Common myeloid progenitor, CD34-positive (primary cell): ENCODE data around the gene HOOK2.

Experiments
- CTCF ChIA-PET: fragments of 350-600 bp; sonication (Branson Sonifier 250); formaldehyde crosslinking; loops from one replicate; lab custom pipeline; 2021; ENCODE audit warnings: antibody characterized with exemption; lab: Charles Lee
- POLR2A ChIA-PET: fragments of 350-600 bp; sonication (Branson Sonifier 250); formaldehyde crosslinking; loops from one replicate; lab custom pipeline; 2021; ENCODE audit warnings: antibody characterized with exemption; lab: Charles Lee
- DNase-seq, 3 donors: peaks; one replicate each; pipeline versions ENCODE4 v3.0.0 to v3.0.0-alpha.2; 2013
- H3K27ac ChIP-seq, 2 experiments: 1 replicate in 1 of 2; 2 replicates in 1 of 2; pipeline ENCODE4 v1.7.0; 2013; ENCODE audit warnings: inconsistent platforms in 2 of 2, low read length in 2 of 2, mild to moderate bottlenecking in 2 of 2, low read depth in 1 of 2, moderate library complexity in 1 of 2; ENCODE audit not compliant: severe bottlenecking in 2 of 2, insufficient read depth in 1 of 2, poor library complexity in 1 of 2
- H3K27me3 ChIP-seq, 5 experiments: replicated peaks in 2 of 5; 1 replicate in 3 of 5; 2 replicates in 2 of 5; pipeline versions ENCODE4 v1.6.1 to v1.7.0; 2013; ENCODE audit warnings: low read length in 4 of 5, mild to moderate bottlenecking in 2 of 5, moderate library complexity in 2 of 5, inconsistent platforms in 1 of 5; ENCODE audit not compliant: insufficient read depth in 5 of 5, control insufficient read depth in 4 of 5
- H3K36me3 ChIP-seq, 4 experiments: 1 replicate in 2 of 4; 2 replicates in 2 of 4; pipeline versions ENCODE4 v1.6.1 to v1.7.0; 2013; ENCODE audit warnings: low read length in 3 of 4, control low read depth in 1 of 4, mild to moderate bottlenecking in 1 of 4; ENCODE audit not compliant: control insufficient read depth in 4 of 4, insufficient read depth in 4 of 4
- H3K4me1 ChIP-seq, 4 experiments: 1 replicate in 3 of 4; 2 replicates in 1 of 4; pipeline versions ENCODE4 v1.6.1 to v1.7.1; 2013; ENCODE audit warnings: low read length in 3 of 4, mild to moderate bottlenecking in 3 of 4, control low read depth in 1 of 4, inconsistent platforms in 1 of 4, moderate library complexity in 1 of 4; ENCODE audit not compliant: control insufficient read depth in 4 of 4, insufficient read depth in 4 of 4; ENCODE audit errors: control extremely low read depth in 1 of 4
- H3K4me3 ChIP-seq, 7 experiments: 1 replicate in 4 of 7; 2 replicates in 3 of 7; pipeline versions ENCODE4 v1.5.1 to v1.7.0; 2013; ENCODE audit warnings: mild to moderate bottlenecking in 7 of 7, low read length in 6 of 7, moderate library complexity in 6 of 7, inconsistent platforms in 2 of 7, low read depth in 2 of 7, control low read depth in 1 of 7; ENCODE audit not compliant: insufficient read depth in 4 of 7, control insufficient read depth in 1 of 7; ENCODE audit errors: extremely low read depth in 1 of 7
- H3K9me3 ChIP-seq, 5 experiments: 1 replicate in 4 of 5; 2 replicates in 1 of 5; pipeline versions ENCODE4 v1.6.1 to v1.7.1; 2013; ENCODE audit warnings: low read length in 4 of 5, mild to moderate bottlenecking in 2 of 5, inconsistent platforms in 1 of 5, low read depth in 1 of 5, moderate library complexity in 1 of 5; ENCODE audit not compliant: control insufficient read depth in 4 of 5, insufficient read depth in 2 of 5; ENCODE audit errors: control extremely low read depth in 1 of 5
- WGBS: methylation state at CpG from one replicate; pipeline ENCODE4 v1.1.5; 2013; ENCODE audit not compliant: insufficient coverage; 5-methylcytosine and 5-hydroxymethylcytosine counted together

The HOOK2 gene

DNA sequence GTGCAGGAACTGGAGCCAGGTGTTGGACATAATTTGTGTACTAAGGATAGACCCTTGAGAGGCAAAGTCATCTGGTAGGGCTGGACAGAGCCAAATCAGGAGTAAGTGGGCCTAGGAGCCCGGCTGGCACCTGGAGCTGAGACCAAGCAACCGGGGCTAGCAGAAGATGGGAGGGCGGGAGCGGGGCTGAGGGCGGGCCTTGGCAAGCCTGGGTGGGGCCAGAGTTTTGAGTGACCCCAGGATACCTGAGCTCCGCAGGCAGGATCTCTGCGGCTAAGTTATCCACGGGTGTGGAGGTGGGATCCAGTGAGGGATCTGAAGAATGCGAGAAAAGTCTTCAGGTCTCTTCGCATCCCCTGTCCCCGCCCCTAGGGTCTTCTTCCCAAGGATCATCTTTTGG, 8.2 kb downstream of the HOOK2 start:
- Histone ChIP-seq H3K4me3 (no peak overlapping the region), H3K36me3 (peaks cover 0 to 17% (median 8%) of the 10 kb centered on the region in 4 experiments), H3K27me3 (no peaks in the 10 kb centered on the region), H3K9me3 (peaks cover 0 to 5% (median 0%) of the 10 kb centered on the region in 5 experiments), H3K27ac (no peak overlapping the region), H3K4me1 (peaks cover 2 to 6% (median 4%) of the 10 kb centered on the region in 4 experiments)
- no peak for DNase-seq
- CTCF ChIA-PET = interaction anchor here (0.9 to 39.0 kb wide), 7 partner anchors 8 to 82 kb away, joined by 3 to 776 read pairs (median 49); partner anchors contain the start of genes BEST2, GET3, HOOK2 and JUNB
- 96% methylated on average over 11 of the region's 11 CpGs for WGBS
- POLR2A ChIA-PET = no interaction called here

DNA sequence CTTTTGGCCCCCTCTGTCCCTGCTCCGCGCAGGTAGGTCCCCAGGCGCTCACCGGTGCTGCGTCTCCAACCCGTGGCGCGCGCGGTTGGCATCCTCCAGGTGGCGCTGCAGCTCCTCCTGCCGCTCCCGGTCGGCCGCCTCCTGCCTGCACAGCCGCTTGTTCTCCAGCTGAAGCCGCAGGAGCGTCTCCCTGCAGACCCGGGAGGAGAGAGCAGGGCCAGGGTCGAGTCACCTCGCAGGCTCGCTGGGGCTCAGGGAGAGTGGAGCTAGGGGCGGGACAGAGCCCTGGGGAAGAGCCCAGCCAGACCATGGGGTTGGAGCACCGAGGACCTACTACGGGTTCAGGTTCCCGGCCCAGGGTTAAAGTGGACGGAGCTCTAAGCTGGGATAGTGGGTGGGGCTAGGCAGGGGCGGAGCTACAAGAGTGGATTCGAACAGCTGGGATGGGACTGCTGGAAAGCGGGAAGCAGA, 9.3 kb downstream of the HOOK2 start:
- H3K27me3 ChIP-seq = no peaks in the 10 kb centered on the region
- WGBS = 95% methylated on average over 29 of the region's 30 CpGs
- H3K27ac ChIP-seq = no peak overlapping the region
- ChIA-PET POLR2A (interaction anchor here (1.3 to 1.7 kb wide), 3 partner anchors 11 to 30 kb away, joined by 3 to 7 read pairs (median 3); no protein-coding TSS in a partner anchor), CTCF (interaction anchor here (0.6 to 39.0 kb wide), 11 partner anchors 9 to 1020 kb away, joined by 3 to 776 read pairs (median 5); partner anchors contain the start of genes BEST2, GCDH, GET3 and HOOK2)
- peaks cover 0 to 19% (median 10%) of the 10 kb centered on the region in 4 experiments for H3K36me3 ChIP-seq
- peaks cover 2 to 6% (median 4%) of the 10 kb centered on the region in 4 experiments for H3K4me1 ChIP-seq
- DNase-seq = peak in 1 of 3 donors; percentile 59
- peaks cover 0 to 5% (median 0%) of the 10 kb centered on the region in 5 experiments for H3K9me3 ChIP-seq
- H3K4me3 ChIP-seq = peak overlapping the region in 5 of 7 experiments; percentile 26 to 78 (median 51)

DNA sequence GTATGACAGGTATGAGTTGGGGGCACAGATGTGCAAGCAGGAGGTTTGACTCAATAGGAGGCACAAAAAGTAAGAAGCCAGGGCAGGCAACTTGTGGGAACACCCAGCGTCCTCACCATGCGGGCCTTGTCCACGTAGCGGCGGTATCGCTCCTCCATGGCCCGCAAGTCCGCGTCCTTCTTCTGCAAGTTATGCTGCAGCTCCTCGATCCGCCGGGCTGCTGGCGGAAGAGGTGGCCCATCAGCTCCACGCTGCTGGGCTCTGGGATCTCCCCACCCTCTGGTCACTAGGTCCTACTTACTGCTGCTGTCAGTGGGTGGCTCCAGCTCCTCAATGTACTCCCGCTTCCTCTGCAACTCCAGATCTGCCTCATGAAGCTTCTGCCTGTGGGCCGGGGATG, 10.7 kb downstream of the HOOK2 start:
- peaks cover 0 to 5% (median 0%) of the 10 kb centered on the region in 5 experiments for H3K9me3 ChIP-seq
- 99% methylated on average over 16 of the region's 16 CpGs for WGBS
- no peak overlapping the region for H3K4me3 ChIP-seq
- no peak for DNase-seq
- CTCF ChIA-PET = interaction anchor here (0.8 to 39.0 kb wide), 7 partner anchors 10 to 87 kb away, joined by 3 to 776 read pairs (median 49); partner anchors contain the start of genes BEST2, GET3, HOOK2 and JUNB
- no peaks in the 10 kb centered on the region for H3K27me3 ChIP-seq
- POLR2A ChIA-PET = no interaction called here
- peaks cover 0 to 19% (median 9%) of the 10 kb centered on the region in 4 experiments for H3K36me3 ChIP-seq
- no peak overlapping the region for H3K27ac ChIP-seq
- H3K4me1 ChIP-seq = peaks cover 2 to 6% (median 4%) of the 10 kb centered on the region in 4 experiments

DNA sequence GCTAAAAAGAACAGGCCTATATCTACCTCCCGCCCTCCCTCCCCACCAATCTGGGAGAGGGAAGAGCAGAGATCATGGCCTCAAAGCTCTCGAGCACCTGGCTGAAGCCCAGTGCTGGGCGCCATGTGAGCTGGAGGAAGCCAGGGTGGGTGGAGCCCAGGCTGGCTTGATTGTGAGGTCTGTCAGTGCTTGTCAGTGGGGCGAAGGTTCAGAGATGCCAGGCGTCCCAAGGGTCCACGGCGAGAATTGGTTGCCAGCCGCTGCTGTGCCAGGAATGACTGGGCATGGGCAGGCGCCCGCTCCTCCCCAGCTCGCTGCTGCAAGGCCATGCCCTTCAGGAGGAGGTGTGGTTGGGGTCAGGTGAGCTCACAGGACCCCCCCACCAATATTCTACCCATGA, 12.3 kb downstream of the HOOK2 start:
- peaks cover 0 to 5% (median 0%) of the 10 kb centered on the region in 5 experiments for H3K9me3 ChIP-seq

DNA sequence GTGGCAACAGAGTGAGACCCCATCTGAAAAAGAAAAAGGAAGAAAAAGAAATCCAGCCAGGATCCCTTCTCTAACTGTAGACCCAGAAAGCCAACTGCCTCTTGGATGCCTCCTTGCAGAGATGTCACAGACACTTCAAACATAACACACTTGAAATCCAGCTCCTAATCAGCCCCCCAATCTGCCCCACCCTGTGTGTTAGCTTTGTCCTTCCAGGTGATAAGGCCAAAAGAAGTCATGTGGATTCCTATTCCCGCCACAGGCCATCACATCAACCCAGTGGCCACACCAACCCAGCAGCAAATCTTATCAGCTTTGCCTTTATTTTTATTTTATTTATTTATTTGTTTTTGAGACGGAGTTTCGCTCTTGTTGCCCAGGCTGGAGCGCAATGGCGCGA, 15.7 kb downstream of the HOOK2 start:
- no CpG with 5 or more reads among the region's 6 CpGs for WGBS
- ChIA-PET CTCF (interaction anchor here (0.7 to 39.0 kb wide), 8 partner anchors 8 to 88 kb away, joined by 3 to 776 read pairs (median 8); partner anchors contain the start of genes BEST2, GET3, JUNB and PRDX2), POLR2A (interaction anchor here (1.5 kb wide), 1 partner anchor 34 kb away, joined by 4 read pairs; no protein-coding TSS in a partner anchor)
- no peak for DNase-seq
- no peak overlapping the region for H3K4me3 ChIP-seq
- peaks cover 0 to 14% (median 9%) of the 10 kb centered on the region in 4 experiments for H3K36me3 ChIP-seq
- peaks cover 0 to 5% (median 0%) of the 10 kb centered on the region in 5 experiments for H3K9me3 ChIP-seq
- no peak overlapping the region for H3K27ac ChIP-seq
- H3K27me3 ChIP-seq = peaks cover 0 to 6% (median 2%) of the 10 kb centered on the region in 5 experiments
- peaks cover 0 to 8% (median 5%) of the 10 kb centered on the region in 4 experiments for H3K4me1 ChIP-seq

More for the DNA sequence above, 12.3 kb downstream of the HOOK2 start:
- Histone ChIP-seq H3K4me3 (no peak overlapping the region), H3K27ac (no peak overlapping the region), H3K27me3 (no peaks in the 10 kb centered on the region), H3K36me3 (peaks cover 0 to 19% (median 9%) of the 10 kb centered on the region in 4 experiments), H3K4me1 (peaks cover 0 to 6% (median 2%) of the 10 kb centered on the region in 4 experiments)
- CTCF ChIA-PET = interaction anchor here (1.0 to 39.0 kb wide), 7 partner anchors 8 to 202 kb away, joined by 3 to 776 read pairs (median 49); partner anchors contain the start of genes BEST2, GET3, HOOK2 and JUNB
- 98% methylated on average over 7 of the region's 11 CpGs for WGBS
- no peak for DNase-seq
- POLR2A ChIA-PET = no interaction called here

DNA sequence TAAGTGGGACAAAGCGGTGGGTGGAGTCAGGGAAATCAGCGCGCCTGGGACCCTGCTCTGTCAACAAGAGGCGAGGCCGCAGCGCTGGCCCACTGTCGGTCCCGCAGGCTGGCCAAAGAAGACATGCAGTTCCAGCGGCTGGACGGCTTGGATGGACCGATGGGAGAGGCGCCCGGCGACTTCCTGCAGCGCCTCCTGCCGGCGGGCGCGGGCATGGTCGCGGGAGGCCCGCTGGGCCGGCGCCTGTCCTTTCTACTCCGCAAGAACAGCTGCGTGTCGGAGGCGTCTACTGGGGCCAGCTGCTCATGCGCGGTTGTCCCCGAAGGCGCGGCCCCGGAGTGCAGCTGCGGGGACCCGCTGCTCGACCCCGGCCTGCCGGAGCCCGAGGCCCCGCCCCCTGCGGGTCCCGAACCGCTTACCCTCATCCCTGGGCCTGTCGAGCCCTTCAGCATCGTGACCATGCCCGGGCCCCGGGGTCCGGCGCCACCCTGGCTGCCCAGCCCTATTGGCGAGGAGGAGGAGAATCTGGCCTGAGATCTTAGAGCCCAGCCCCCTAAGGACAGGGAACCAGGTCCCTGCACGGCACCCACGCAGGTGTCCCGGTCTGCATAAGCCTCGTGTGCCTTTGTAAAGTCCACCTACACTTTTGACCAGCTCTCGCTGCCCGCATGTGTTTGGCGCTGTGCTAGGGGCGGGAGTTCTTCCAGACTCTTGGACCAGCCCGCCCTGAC, 17.6 kb downstream of the HOOK2 start:
- POLR2A ChIA-PET = no interaction called here
- CTCF ChIA-PET = interaction anchor here (0.6 to 39.0 kb wide), 14 partner anchors 7 to 115 kb away, joined by 3 to 776 read pairs (median 4); partner anchors contain the start of genes GET3, JUNB, PRDX2 and THSD8
- DNase-seq = peak; percentile 77 to 87 (median 87)
- H3K27ac ChIP-seq = no peak overlapping the region
- peaks cover 0 to 3% (median under 1%) of the 10 kb centered on the region in 4 experiments for H3K36me3 ChIP-seq
- peak overlapping the region in 6 of 7 experiments; percentile 6 to 62 (median 37) for H3K4me3 ChIP-seq
- H3K4me1 ChIP-seq = peaks cover 0 to 8% (median 5%) of the 10 kb centered on the region in 4 experiments
- H3K9me3 ChIP-seq = no peaks in the 10 kb centered on the region
- 19% methylated on average over 39 of the region's 60 CpGs for WGBS
- peaks cover 0 to 19% (median 2%) of the 10 kb centered on the region in 5 experiments for H3K27me3 ChIP-seq
